DOHH2 (cell line): ENCODE results near the gene MRPL34.

Experiments
- EZH2phosphoT487 ChIP-seq: fragments of 200-600 bp; sonication (generic); IDR thresholded peaks from 2 replicates; pipeline ENCODE4 v1.6.1; 2017; ENCODE audit warnings: borderline replicate concordance, mild to moderate bottlenecking, antibody characterized with exemption, low read length, moderate library complexity, mixed read lengths
- TF ChIP-seq, protein P1 (sequence below): fragments of 200-600 bp; sonication (generic); IDR thresholded peaks from one replicate; pipeline ENCODE4 v1.5.1; 2014; ENCODE audit warnings: antibody characterized with exemption, mild to moderate bottlenecking, low read depth, low read length; ENCODE audit not compliant: poor library complexity, severe bottlenecking

DNA sequence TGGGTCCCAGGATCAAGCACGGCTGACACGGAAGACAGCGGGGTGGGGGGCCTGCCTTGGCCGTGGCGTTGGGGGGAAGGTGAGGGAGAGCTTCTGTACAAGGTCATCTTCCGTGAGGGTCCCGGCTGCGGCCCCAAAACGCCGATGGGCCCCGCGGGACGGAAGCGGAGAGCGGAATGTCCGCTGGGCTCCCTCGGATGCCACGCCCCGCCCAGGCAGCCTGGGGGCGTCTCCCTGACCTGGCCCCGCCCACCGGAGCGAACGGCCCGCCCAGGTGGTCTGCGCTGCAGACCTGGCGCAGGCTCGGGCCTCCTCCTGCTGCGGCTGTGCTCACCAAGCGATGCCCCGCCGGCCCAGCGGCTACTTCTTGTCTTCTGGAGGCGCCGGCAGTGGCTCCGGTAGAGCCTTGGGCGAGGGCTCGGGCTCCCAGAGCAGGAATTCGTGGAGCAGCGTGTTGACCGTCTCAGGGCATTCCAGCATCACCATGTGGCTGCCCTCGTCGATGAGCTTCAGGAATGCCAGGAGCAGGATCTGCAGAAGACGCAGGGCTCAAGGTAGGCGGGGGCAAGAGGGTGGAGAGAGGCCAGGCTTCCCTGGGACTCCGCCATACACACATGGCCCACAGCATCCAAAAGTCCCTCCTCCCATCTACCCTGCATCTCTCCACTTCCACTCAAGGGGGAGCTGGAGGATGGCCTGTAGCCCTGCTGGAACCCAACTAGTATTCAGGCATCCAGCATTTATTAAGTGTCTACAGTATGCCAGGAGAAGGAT, 13.2 kb upstream of the MRPL34 start:
- TF ChIP-seq, protein P1, sequence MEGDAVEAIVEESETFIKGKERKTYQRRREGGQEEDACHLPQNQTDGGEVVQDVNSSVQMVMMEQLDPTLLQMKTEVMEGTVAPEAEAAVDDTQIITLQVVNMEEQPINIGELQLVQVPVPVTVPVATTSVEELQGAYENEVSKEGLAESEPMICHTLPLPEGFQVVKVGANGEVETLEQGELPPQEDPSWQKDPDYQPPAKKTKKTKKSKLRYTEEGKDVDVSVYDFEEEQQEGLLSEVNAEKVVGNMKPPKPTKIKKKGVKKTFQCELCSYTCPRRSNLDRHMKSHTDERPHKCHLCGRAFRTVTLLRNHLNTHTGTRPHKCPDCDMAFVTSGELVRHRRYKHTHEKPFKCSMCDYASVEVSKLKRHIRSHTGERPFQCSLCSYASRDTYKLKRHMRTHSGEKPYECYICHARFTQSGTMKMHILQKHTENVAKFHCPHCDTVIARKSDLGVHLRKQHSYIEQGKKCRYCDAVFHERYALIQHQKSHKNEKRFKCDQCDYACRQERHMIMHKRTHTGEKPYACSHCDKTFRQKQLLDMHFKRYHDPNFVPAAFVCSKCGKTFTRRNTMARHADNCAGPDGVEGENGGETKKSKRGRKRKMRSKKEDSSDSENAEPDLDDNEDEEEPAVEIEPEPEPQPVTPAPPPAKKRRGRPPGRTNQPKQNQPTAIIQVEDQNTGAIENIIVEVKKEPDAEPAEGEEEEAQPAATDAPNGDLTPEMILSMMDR, result peak; percentile 71
- no peak for TF ChIP-seq EZH2phosphoT487
